HCT116 (cell line): ENCODE results near the gene ADAMTS20. TPM values are rescaled to one million over a fixed set of nuclear protein-coding genes. Genes with fewer than 3 reads are reported as not detected.

Experiments
- ATAC-seq: fragments of 200-7000 bp; cut with Tn5 transposase; 2 replicates; pipeline ENCODE4 v1.9.1; 2020; ENCODE audit warnings: mild to moderate bottlenecking, moderate library complexity
- BruUV-seq: library from RNA; stranded (reverse); fragments of 400-500 nt; replicated peaks from 2 replicates; lab custom pipeline; 2021; lab: Mats Ljungman, UMichigan
- CTCF ChIA-PET: fragments of 300-600 bp; sonication (Branson Sonifier 250); formaldehyde crosslinking; loops from one replicate; lab custom pipeline; 2021; ENCODE audit warnings: antibody characterized with exemption; lab: Charles Lee
- POLR2A ChIA-PET: fragments of 300-600, 350-600 bp; sonication (Branson Sonifier 250); formaldehyde crosslinking; loops from one replicate; lab custom pipeline; 2021; ENCODE audit warnings: antibody characterized with exemption; lab: Charles Lee
- RAD21 ChIA-PET, 2 experiments: fragments of 300-600 bp; sonication (Branson Sonifier 250); formaldehyde crosslinking; loops; one replicate each; lab custom pipeline; 2023; ENCODE audit warnings: low total read pairs in 2 of 2; ENCODE audit not compliant: uncharacterized antibody in 2 of 2, unreplicated experiment in 2 of 2, low non-redundant PET in 1 of 2; lab: Charles Lee
- DNase-seq: peaks from one replicate; pipeline ENCODE4 v3.0.0-alpha.2; 2010; ENCODE audit warnings: low read depth, low spot score
- H2AFZ ChIP-seq: fragments of 200-600 bp; shearing (Covaris generic), sonication (generic); 2 replicates; pipeline ENCODE4 v1.6.1; 2017; ENCODE audit warnings: low read depth, mixed run types, mixed read lengths, antibody characterized with exemption, low read length; ENCODE audit not compliant: poor library complexity, severe bottlenecking
- H3K27ac ChIP-seq: 2 replicates; pipeline ENCODE4 v1.5.1; 2012; ENCODE audit warnings: low read depth, low read length
- H3K27me3 ChIP-seq: fragments of 200-600 bp; sonication (generic); 2 replicates; pipeline ENCODE4 v1.6.1; 2016; ENCODE audit warnings: mixed run types, low read length, mixed read lengths; ENCODE audit not compliant: insufficient read depth
- H3K36me3 ChIP-seq, 2 experiments: fragments of 200-500 bp in 1 of 2; fragments of 200-600 bp in 1 of 2; sonication (Bioruptor generic) in 1 of 2; sonication (generic) in 1 of 2; 2 replicates each; pipeline versions ENCODE4 v1.5.1 to v1.6.1; 2014 to 2016; ENCODE audit warnings: low read length in 2 of 2, inconsistent platforms in 1 of 2, mixed read lengths in 1 of 2, mixed run types in 1 of 2; ENCODE audit not compliant: insufficient read depth in 2 of 2, control insufficient read depth in 1 of 2
- H3K4me1 ChIP-seq, 2 experiments: fragments of 200-600 bp in 1 of 2; sonication (generic) in 1 of 2; 2 replicates each; pipeline versions ENCODE4 v1.5.1 to v1.6.1; 2012 to 2017; ENCODE audit warnings: low read length in 2 of 2, inconsistent platforms in 1 of 2, mild to moderate bottlenecking in 1 of 2, mixed read lengths in 1 of 2, mixed run types in 1 of 2, moderate library complexity in 1 of 2; ENCODE audit not compliant: insufficient read depth in 2 of 2, control insufficient read depth in 1 of 2
- H3K4me2 ChIP-seq: fragments of 200-600 bp; sonication (generic); 2 replicates; pipeline ENCODE4 v1.6.1; 2017; ENCODE audit warnings: mixed run types, low read length, mixed read lengths
- H3K4me3 ChIP-seq, 2 experiments: fragments of 200-600 bp in 1 of 2; sonication (generic) in 1 of 2; replicated peaks in 1 of 2; 2 replicates each; pipeline ENCODE4 v1.5.1; 2011 to 2016; ENCODE audit warnings: low read length in 2 of 2, control low read depth in 1 of 2, low read depth in 1 of 2, mild to moderate bottlenecking in 1 of 2, mixed read lengths in 1 of 2, mixed run types in 1 of 2
- H3K79me2 ChIP-seq: fragments of 200-600 bp; sonication (generic); 2 replicates; pipeline ENCODE4 v1.6.1; 2017; ENCODE audit warnings: mild to moderate bottlenecking, mixed run types, low read length, moderate library complexity, mixed read lengths; ENCODE audit not compliant: insufficient read depth
- H3K9ac ChIP-seq: fragments of 200-600 bp; sonication (generic); 2 replicates; pipeline ENCODE4 v1.6.1; 2016; ENCODE audit warnings: low read length, mixed read lengths
- H3K9me2 ChIP-seq: fragments of 200-600 bp; sonication (generic), shearing (Covaris generic); 2 replicates; pipeline ENCODE4 v1.6.1; 2017; ENCODE audit warnings: mixed run types, mild to moderate bottlenecking, moderate library complexity; ENCODE audit not compliant: insufficient read depth
- H3K9me3 ChIP-seq, 2 experiments: fragments of 200-500 bp in 1 of 2; fragments of 200-600 bp in 1 of 2; sonication (Bioruptor generic) in 1 of 2; sonication (generic) in 1 of 2; 2 replicates each; pipeline ENCODE4 v1.6.1; 2014 to 2017; ENCODE audit warnings: low read length in 2 of 2, mixed read lengths in 2 of 2, inconsistent platforms in 1 of 2, low read depth in 1 of 2, mild to moderate bottlenecking in 1 of 2, mixed run types in 1 of 2, moderate library complexity in 1 of 2; ENCODE audit not compliant: control insufficient read depth in 1 of 2, insufficient read depth in 1 of 2
- H4K20me1 ChIP-seq: fragments of 200-600 bp; sonication (generic), shearing (Covaris generic); 2 replicates; pipeline ENCODE4 v1.6.1; 2017; ENCODE audit warnings: mixed run types, mild to moderate bottlenecking, moderate library complexity; ENCODE audit not compliant: insufficient read depth
- ATF3 ChIP-seq: IDR thresholded peaks from 2 replicates; pipeline ENCODE4 v1.6.1; 2012
- CBX3 ChIP-seq: IDR thresholded peaks from 2 replicates; pipeline ENCODE4 v1.6.1; 2012; ENCODE audit warnings: low read depth
- CEBPB ChIP-seq: IDR thresholded peaks from 2 replicates; pipeline ENCODE4 v1.6.1; 2012; ENCODE audit warnings: low read depth
- EGR1 ChIP-seq: IDR thresholded peaks from 2 replicates; pipeline ENCODE4 v1.6.1; 2012; ENCODE audit warnings: low read depth
- ELF1 ChIP-seq: IDR thresholded peaks from 2 replicates; pipeline ENCODE4 v1.6.1; 2012; ENCODE audit warnings: low read depth, borderline replicate concordance
- EZH2 ChIP-seq: fragments of 200-600 bp; sonication (generic); IDR thresholded peaks from 2 replicates; pipeline ENCODE4 v1.6.1; 2017; ENCODE audit warnings: antibody characterized with exemption, mixed run types
- EZH2phosphoT487 ChIP-seq: fragments of 200-600 bp; IDR thresholded peaks from 2 replicates; pipeline ENCODE4 v1.6.1; 2018; ENCODE audit warnings: antibody characterized with exemption, borderline replicate concordance
- FOSL1 ChIP-seq: IDR thresholded peaks from 2 replicates; pipeline ENCODE4 v1.6.1; 2012; ENCODE audit warnings: low read depth
- JUND ChIP-seq: IDR thresholded peaks from 2 replicates; pipeline ENCODE4 v1.6.1; 2012
- POLR2A ChIP-seq: IDR thresholded peaks from 2 replicates; pipeline ENCODE4 v1.7.0; 2011; ENCODE audit warnings: borderline replicate concordance; ENCODE audit not compliant: insufficient read depth, insufficient read length; ENCODE audit errors: extremely low read depth
- SIN3A ChIP-seq: IDR thresholded peaks from 2 replicates; pipeline ENCODE4 v1.6.1; 2012; ENCODE audit warnings: low read depth
- SP1 ChIP-seq: IDR thresholded peaks from 2 replicates; pipeline ENCODE4 v1.6.1; 2012; ENCODE audit warnings: low read depth
- SRF ChIP-seq: IDR thresholded peaks from 2 replicates; pipeline ENCODE4 v1.6.1; 2012; ENCODE audit warnings: low read depth
- YY1 ChIP-seq: IDR thresholded peaks from 2 replicates; pipeline ENCODE4 v1.6.1; 2011; ENCODE audit warnings: low read length, low read depth, moderate library complexity, mild to moderate bottlenecking; ENCODE audit not compliant: insufficient replicate concordance; ENCODE audit errors: extremely low read depth
- ZBTB33 ChIP-seq: IDR thresholded peaks from 2 replicates; pipeline ENCODE4 v1.6.1; 2011; ENCODE audit warnings: mild to moderate bottlenecking, low read length, moderate library complexity; ENCODE audit not compliant: insufficient replicate concordance; ENCODE audit errors: extremely low read depth
- ZFX ChIP-seq: fragments of 450-650 bp; IDR thresholded peaks from 2 replicates; pipeline ENCODE4 v1.6.1; 2017
- intact Hi-C: fragments of 100-400 bp; cut with micrococcal nuclease; formaldehyde crosslinking; loops from 2 replicates; pipeline ENCODE4 v1.10.0; 2022
- total RNA-seq: library from RNA; stranded (reverse); gene quantifications from one replicate; pipeline ENCODE4 v1.2.1, GENCODE V29; 2021; ENCODE audit not compliant: unreplicated experiment

The ADAMTS20 gene
- total RNA-seq, 1 experiment from 2014 or later = not detected

GRCh38 chr12:43325786-43326185 lies 226.2 kb downstream of the ADAMTS20 start:
- ATAC-seq = no peak
- intact Hi-C loops = no loop called here
- TF ChIP-seq ZBTB33 (no peak), CBX3 (no peak), EZH2 (no peak), ATF3 (no peak), JUND (no peak), EZH2phosphoT487 (no peak), SP1 (no peak), SIN3A (no peak), CEBPB (no peak), POLR2A (no peak), ELF1 (no peak), YY1 (no peak), FOSL1 (no peak), EGR1 (no peak), ZFX (no peak), SRF (no peak)
- TF ChIP-seq, all 23 proteins: peak for 0
- CTCF ChIA-PET = interaction anchor here (1.0 kb wide), 1 partner anchor 9 kb away, joined by 3 read pairs; no protein-coding TSS in a partner anchor
- H3K9me3 ChIP-seq = no peaks in the 10 kb centered on the region
- no peaks in the 10 kb centered on the region for H3K27me3 ChIP-seq
- no peaks in the 10 kb centered on the region for H3K4me1 ChIP-seq
- H3K79me2 ChIP-seq = no peaks in the 10 kb centered on the region
- no peak overlapping the region for H2AFZ ChIP-seq
- no peaks in the 10 kb centered on the region for H3K36me3 ChIP-seq
- H3K9me2 ChIP-seq = no peaks in the 10 kb centered on the region
- RAD21 ChIA-PET = no interaction called here
- H3K4me3 ChIP-seq = no peak overlapping the region
- no TSS peak for BruUV-seq
- no peak overlapping the region for H3K4me2 ChIP-seq
- DNase-seq = no peak
- POLR2A ChIA-PET = no interaction called here
- H3K9ac ChIP-seq = no peak overlapping the region
- no peak overlapping the region for H3K27ac ChIP-seq
- no peaks in the 10 kb centered on the region for H4K20me1 ChIP-seq
